GM23248 (cell line): ENCODE measurements around the gene ADGB. TPM values are rescaled to one million over a fixed set of nuclear protein-coding genes. Genes with fewer than 3 reads are reported as not detected.

ENCODE experiments used
- DNase-seq: peaks from one replicate; pipeline ENCODE4 v3.0.0-alpha.2; 2015
- H2AFZ ChIP-seq: fragments of 200-600 bp; sonication (generic); 2 replicates; pipeline ENCODE4 v1.6.1; 2016; ENCODE audit warnings: antibody characterized with exemption
- H3F3A ChIP-seq: fragments of 200-600 bp; sonication (generic); 2 replicates; pipeline ENCODE4 v1.6.1; 2016; ENCODE audit warnings: mild to moderate bottlenecking, antibody characterized with exemption, mixed run types; ENCODE audit not compliant: insufficient read depth
- H3K27ac ChIP-seq: fragments of 200-600 bp; sonication (generic); 2 replicates; pipeline ENCODE4 v1.5.1; 2016; ENCODE audit warnings: mild to moderate bottlenecking
- H3K27me3 ChIP-seq: fragments of 200-600 bp; sonication (generic); replicated peaks from 2 replicates; pipeline ENCODE4 v1.6.1; 2016; ENCODE audit warnings: mild to moderate bottlenecking; ENCODE audit not compliant: insufficient read depth
- H3K36me3 ChIP-seq: fragments of 200-600 bp; sonication (generic); 2 replicates; pipeline ENCODE4 v1.6.1; 2016; ENCODE audit warnings: low read depth, mild to moderate bottlenecking
- H3K4me1 ChIP-seq: fragments of 200-600 bp; sonication (generic); 2 replicates; pipeline ENCODE4 v1.6.1; 2016; ENCODE audit warnings: mild to moderate bottlenecking; ENCODE audit not compliant: insufficient read depth
- H3K4me2 ChIP-seq: fragments of 200-600 bp; sonication (generic); one replicate; pipeline ENCODE4 v1.6.1; 2016; ENCODE audit warnings: mild to moderate bottlenecking; ENCODE audit not compliant: unreplicated experiment
- H3K4me3 ChIP-seq: fragments of 200-600 bp; sonication (generic); 2 replicates; pipeline ENCODE4 v1.5.1; 2016; ENCODE audit warnings: mild to moderate bottlenecking
- H3K79me2 ChIP-seq: fragments of 200-600 bp; sonication (generic); 2 replicates; pipeline ENCODE4 v1.6.1; 2016; ENCODE audit warnings: mild to moderate bottlenecking; ENCODE audit not compliant: insufficient read depth
- H3K9ac ChIP-seq: fragments of 200-600 bp; sonication (generic); 2 replicates; pipeline ENCODE4 v1.6.1; 2016; ENCODE audit warnings: mild to moderate bottlenecking
- H3K9me2 ChIP-seq: fragments of 200-600 bp; sonication (generic); 2 replicates; pipeline ENCODE4 v1.6.1; 2016; ENCODE audit warnings: mixed run types, mild to moderate bottlenecking, moderate library complexity; ENCODE audit not compliant: insufficient read depth
- H3K9me3 ChIP-seq: fragments of 200-600 bp; sonication (generic); one replicate; pipeline ENCODE4 v1.6.1; 2017; ENCODE audit warnings: low read depth
- H4K20me1 ChIP-seq: fragments of 200-600 bp; sonication (generic); 2 replicates; pipeline ENCODE4 v1.6.0; 2016; ENCODE audit not compliant: insufficient read depth
- EZH2 ChIP-seq: fragments of 200-600 bp; sonication (generic); IDR thresholded peaks from 2 replicates; pipeline ENCODE4 v1.6.1; 2018; ENCODE audit warnings: antibody characterized with exemption, mild to moderate bottlenecking; ENCODE audit not compliant: insufficient read depth, poor library complexity, severe bottlenecking
- EZH2phosphoT487 ChIP-seq: fragments of 200-600 bp; sonication (generic); IDR thresholded peaks from 2 replicates; pipeline ENCODE4 v1.6.1; 2018; ENCODE audit warnings: antibody characterized with exemption, moderate library complexity, mild to moderate bottlenecking, low read depth; ENCODE audit not compliant: insufficient read depth
- WGBS, 2 experiments: methylation state at CpG; one replicate each; pipeline ENCODE4 v1.1.6; 2015 to 2017; ENCODE audit warnings: low lambda C conversion rate in 2 of 2, low coverage in 1 of 2; ENCODE audit errors: missing lambda C conversion rate in 2 of 2; 5-methylcytosine and 5-hydroxymethylcytosine counted together
- in situ Hi-C: fragments of 300-500 bp; cut with MboI; formaldehyde crosslinking; loops from 2 replicates; pipeline ENCODE4 v1.15.0; 2020
- polyA plus RNA-seq: library from polyadenylated mRNA; unstranded; fragments of >200 nt; fragmentation: Nextera tagmentation; extraction: Ambion mirVana; gene quantifications from 2 replicates; pipeline ENCODE4 v1.2.1, GENCODE V29; 2016
- total RNA-seq: library from RNA; depleted of rRNA; stranded (reverse); fragments of >200 nt; shearing (Covaris generic); gene quantifications from 2 replicates; pipeline ENCODE4 v1.2.3, GENCODE V29; 2014

The ADGB gene
- total and polyA plus RNA-seq, 2 experiments from 2014 or later = not detected

- WGBS, 2 experiments = 71 to 75% methylated on average over 2 of the region's 2 CpGs
- in situ Hi-C loops = no loop called here
- H3K27me3 ChIP-seq = no peaks in the 10 kb centered on the region
- no peak for TF ChIP-seq EZH2phosphoT487
- no peak for TF ChIP-seq EZH2
- no peaks in the 10 kb centered on the region for H3K9me3 ChIP-seq
- no peaks in the 10 kb centered on the region for H3K36me3 ChIP-seq
- no peaks in the 10 kb centered on the region for H4K20me1 ChIP-seq
- H3K4me1 ChIP-seq = no peaks in the 10 kb centered on the region
- no peak overlapping the region for H3K9ac ChIP-seq
- DNase-seq = no peak
- no peaks in the 10 kb centered on the region for H3K9me2 ChIP-seq
- no peak overlapping the region for H2AFZ ChIP-seq
- no peak overlapping the region for H3K4me3 ChIP-seq
- H3K4me2 ChIP-seq = no peak overlapping the region
- no peaks in the 10 kb centered on the region for H3K79me2 ChIP-seq
- H3F3A ChIP-seq = no peaks in the 10 kb centered on the region
- no peak overlapping the region for H3K27ac ChIP-seq
Observed at GRCh38 chr6:146768722-146769121, 169.9 kb downstream of the ADGB start.

GRCh38 chr6:146770275-146770964 lies 171.6 kb downstream of the ADGB start:
- WGBS, 2 experiments = 79 to 81% methylated on average over 13 of the region's 13 CpGs
- no peak for DNase-seq
- H3K4me2 ChIP-seq = peak overlapping the region; percentile 4
- no peak overlapping the region for H3K9ac ChIP-seq
- H3K4me1 ChIP-seq = no peaks in the 10 kb centered on the region
- no peaks in the 10 kb centered on the region for H3F3A ChIP-seq
- H3K9me2 ChIP-seq = no peaks in the 10 kb centered on the region
- in situ Hi-C loops = no loop called here
- H3K27me3 ChIP-seq = no peaks in the 10 kb centered on the region
- H3K4me3 ChIP-seq = no peak overlapping the region
- H3K27ac ChIP-seq = no peak overlapping the region
- H3K79me2 ChIP-seq = no peaks in the 10 kb centered on the region
- H3K9me3 ChIP-seq = no peaks in the 10 kb centered on the region
- TF ChIP-seq EZH2phosphoT487 = no peak
- no peak for TF ChIP-seq EZH2
- peak overlapping the region; percentile 74 for H2AFZ ChIP-seq
- no peaks in the 10 kb centered on the region for H4K20me1 ChIP-seq
- no peaks in the 10 kb centered on the region for H3K36me3 ChIP-seq

- Histone ChIP-seq H3K27ac (no peak overlapping the region), H3K4me3 (no peak overlapping the region), H3K27me3 (no peaks in the 10 kb centered on the region), H3K9ac (no peak overlapping the region), H3F3A (no peaks in the 10 kb centered on the region), H3K9me2 (no peaks in the 10 kb centered on the region), H2AFZ (peak overlapping the region; percentile 74), H3K4me1 (no peaks in the 10 kb centered on the region), H3K4me2 (peak overlapping the region; percentile 4), H3K36me3 (no peaks in the 10 kb centered on the region), H3K9me3 (no peaks in the 10 kb centered on the region), H3K79me2 (no peaks in the 10 kb centered on the region), H4K20me1 (no peaks in the 10 kb centered on the region)
- TF ChIP-seq EZH2 = no peak
- no peak for TF ChIP-seq EZH2phosphoT487
- 40 to 44% methylated on average over 14 of the region's 14 CpGs for WGBS, 2 experiments
- in situ Hi-C loops = no loop called here
- DNase-seq = peak; percentile 26
Observed at GRCh38 chr6:146770965-146771735, 172.4 kb downstream of the ADGB start.

GRCh38 chr6:146775220-146775619 lies 176.4 kb downstream of the ADGB start:
- no peaks in the 10 kb centered on the region for H3F3A ChIP-seq
- H4K20me1 ChIP-seq = no peaks in the 10 kb centered on the region
- H2AFZ ChIP-seq = no peak overlapping the region; the same call in 1 of the 2 replicates
- no peak overlapping the region for H3K9ac ChIP-seq
- no peak overlapping the region for H3K4me2 ChIP-seq
- H3K9me3 ChIP-seq = no peaks in the 10 kb centered on the region
- in situ Hi-C loops = no loop called here
- H3K9me2 ChIP-seq = no peaks in the 10 kb centered on the region
- DNase-seq = peak; percentile 16
- no peaks in the 10 kb centered on the region for H3K79me2 ChIP-seq
- H3K27ac ChIP-seq = no peak overlapping the region
- H3K27me3 ChIP-seq = no peaks in the 10 kb centered on the region
- TF ChIP-seq EZH2phosphoT487 (no peak), EZH2 (no peak)
- no peaks in the 10 kb centered on the region for H3K36me3 ChIP-seq
- no peaks in the 10 kb centered on the region for H3K4me1 ChIP-seq
- no peak overlapping the region for H3K4me3 ChIP-seq
